ENCODE measurements around the gene CLCN3. TPM values are rescaled to one million over a fixed set of nuclear protein-coding genes. Genes with fewer than 3 reads are reported as not detected.
A peak's percentile ranks its signal among the peaks of the same experiment; 100 is the strongest.

Gene CLCN3
- total RNA-seq, 6 experiments from 2014 or later = 32.9 to 39.5 (median 35.0) TPM

DNA sequence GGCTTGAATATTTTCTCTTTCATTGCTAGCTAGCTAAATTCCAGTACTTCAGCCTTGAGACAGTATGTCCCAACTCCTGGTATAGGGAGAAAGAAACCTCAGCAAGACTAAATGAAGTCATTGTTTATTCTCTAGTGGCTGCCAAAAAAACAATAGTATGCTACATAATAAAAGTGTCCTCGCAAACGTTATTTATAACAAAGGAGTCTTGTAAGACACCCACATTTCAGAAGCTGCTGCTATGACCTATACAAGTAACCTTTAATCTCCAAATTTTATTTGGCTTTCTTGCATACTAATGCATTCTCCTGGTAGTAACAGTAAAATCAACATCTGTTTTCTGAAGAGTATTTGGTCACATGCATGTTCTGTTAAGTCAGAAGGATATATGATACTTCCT lies 36.8 kb upstream of the CLCN3 start:
- Mint-ChIP-seq H3K4me1 (ENCODE audit: low read depth) (peaks cover 22% of the 10 kb centered on the region), H3K27ac (no peak overlapping the region), H3K27me3 (ENCODE audit: insufficient read depth) (no peaks in the 10 kb centered on the region), H3K36me3 (ENCODE audit: low read depth) (no peaks in the 10 kb centered on the region; the same call in 1 of the 2 replicates), H3K9me3 (no peaks in the 10 kb centered on the region), H3K4me3 (no peak overlapping the region)
- peak; percentile 22 for DNase-seq
- TF ChIP-seq, protein P1, sequence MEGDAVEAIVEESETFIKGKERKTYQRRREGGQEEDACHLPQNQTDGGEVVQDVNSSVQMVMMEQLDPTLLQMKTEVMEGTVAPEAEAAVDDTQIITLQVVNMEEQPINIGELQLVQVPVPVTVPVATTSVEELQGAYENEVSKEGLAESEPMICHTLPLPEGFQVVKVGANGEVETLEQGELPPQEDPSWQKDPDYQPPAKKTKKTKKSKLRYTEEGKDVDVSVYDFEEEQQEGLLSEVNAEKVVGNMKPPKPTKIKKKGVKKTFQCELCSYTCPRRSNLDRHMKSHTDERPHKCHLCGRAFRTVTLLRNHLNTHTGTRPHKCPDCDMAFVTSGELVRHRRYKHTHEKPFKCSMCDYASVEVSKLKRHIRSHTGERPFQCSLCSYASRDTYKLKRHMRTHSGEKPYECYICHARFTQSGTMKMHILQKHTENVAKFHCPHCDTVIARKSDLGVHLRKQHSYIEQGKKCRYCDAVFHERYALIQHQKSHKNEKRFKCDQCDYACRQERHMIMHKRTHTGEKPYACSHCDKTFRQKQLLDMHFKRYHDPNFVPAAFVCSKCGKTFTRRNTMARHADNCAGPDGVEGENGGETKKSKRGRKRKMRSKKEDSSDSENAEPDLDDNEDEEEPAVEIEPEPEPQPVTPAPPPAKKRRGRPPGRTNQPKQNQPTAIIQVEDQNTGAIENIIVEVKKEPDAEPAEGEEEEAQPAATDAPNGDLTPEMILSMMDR (IDR thresholded peaks at IDR 0.05) = no peak

DNA sequence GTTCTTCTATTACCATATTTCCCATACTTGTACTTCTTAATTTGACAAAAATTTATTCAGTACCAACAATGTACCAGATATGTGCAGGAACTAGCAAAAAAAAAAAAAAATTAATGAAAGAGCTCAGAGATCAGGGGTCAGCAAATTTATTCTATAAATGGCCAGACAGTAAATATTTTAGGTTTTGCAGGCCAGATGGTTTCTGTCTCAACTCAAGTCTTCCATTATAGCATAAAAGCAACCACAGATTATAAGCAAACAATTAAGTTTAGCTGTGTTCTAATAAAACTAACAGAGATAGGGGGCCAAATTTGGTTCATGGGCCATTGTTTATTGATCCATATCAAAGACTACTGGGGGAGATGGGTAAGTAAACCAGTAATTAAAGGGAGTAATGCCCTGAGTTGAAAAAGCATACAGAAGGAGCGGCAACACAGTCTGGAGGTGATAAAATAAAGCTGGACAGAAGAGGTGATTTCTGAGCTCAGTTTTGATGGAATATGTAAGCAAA lies 27.3 kb upstream of the CLCN3 start:
- no peak for DNase-seq
- Mint-ChIP-seq H3K27ac (no peak overlapping the region), H3K27me3 (ENCODE audit: insufficient read depth) (no peaks in the 10 kb centered on the region), H3K4me3 (no peak overlapping the region), H3K9me3 (no peaks in the 10 kb centered on the region), H3K36me3 (ENCODE audit: low read depth) (no peaks in the 10 kb centered on the region), H3K4me1 (ENCODE audit: low read depth) (no peaks in the 10 kb centered on the region)
- TF ChIP-seq, protein P1 (IDR thresholded peaks at IDR 0.05) = no peak

DNA sequence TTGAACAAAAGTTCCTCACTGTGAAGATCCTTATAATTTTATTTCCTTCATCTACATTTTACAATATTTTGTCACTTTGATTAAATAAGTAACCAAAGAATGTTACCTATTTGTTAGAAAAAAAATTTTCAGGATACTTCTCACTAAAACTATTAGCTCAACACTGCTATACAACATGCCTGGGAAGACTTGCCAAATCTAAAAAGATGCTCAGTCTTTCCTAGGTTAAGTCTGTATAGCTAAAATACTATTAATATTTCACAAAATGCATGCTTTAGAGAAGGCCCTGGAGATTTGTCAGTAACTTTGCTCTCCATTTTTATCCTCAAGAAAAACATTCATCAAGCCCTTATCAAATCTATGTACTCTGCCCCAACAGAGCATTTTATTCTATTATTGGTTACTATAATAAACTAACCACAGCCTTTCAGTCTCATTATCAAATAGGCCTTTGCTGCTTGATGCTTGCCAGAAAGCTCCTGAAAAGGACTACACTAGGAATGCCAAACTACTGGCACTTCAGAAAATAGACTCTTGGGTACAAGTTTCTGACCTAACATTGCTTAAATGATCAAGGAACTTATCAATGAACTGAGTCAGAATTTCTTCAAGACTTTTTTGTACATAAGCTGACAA lies 25.7 kb upstream of the CLCN3 start:
- Mint-ChIP-seq H3K27ac (no peak overlapping the region), H3K36me3 (ENCODE audit: low read depth) (no peaks in the 10 kb centered on the region), H3K9me3 (no peaks in the 10 kb centered on the region), H3K4me3 (no peak overlapping the region), H3K27me3 (ENCODE audit: insufficient read depth) (no peaks in the 10 kb centered on the region), H3K4me1 (ENCODE audit: low read depth) (no peaks in the 10 kb centered on the region)
- no peak for DNase-seq
- TF ChIP-seq, protein P1 (IDR thresholded peaks at IDR 0.05) = no peak

DNA sequence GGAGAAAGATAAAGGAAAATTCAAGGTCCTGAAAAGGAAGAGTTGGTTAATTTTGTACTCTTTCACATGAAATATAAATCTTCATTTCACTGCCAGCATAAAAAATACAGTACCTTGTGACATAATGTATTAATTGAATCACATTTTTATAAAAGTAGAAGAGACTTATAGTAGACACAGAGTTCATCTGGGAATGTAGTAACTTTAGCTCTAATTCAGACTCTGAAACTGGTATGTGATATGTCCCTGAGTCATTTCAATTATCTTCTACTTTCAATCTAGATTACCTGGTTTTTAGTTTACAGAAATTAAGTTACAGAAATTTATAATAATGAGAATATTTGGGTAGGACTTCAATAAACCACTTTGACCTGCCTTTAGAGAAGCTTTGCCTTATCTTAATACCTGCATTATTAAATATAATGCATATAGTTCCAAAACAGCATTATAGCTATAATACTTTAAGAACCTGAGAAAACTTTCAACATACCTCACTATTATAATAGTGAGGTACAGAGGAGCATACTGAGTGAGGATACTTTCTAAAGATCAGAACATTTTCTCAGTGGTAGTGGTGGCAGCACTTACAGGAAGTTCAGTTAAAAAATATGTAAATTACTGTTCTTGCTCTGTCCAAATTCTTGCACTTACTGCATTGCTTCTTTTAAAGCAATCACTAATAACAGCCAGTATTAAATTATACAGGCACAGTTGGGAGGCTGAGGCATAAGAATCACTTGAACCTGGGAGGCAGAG lies 19.2 kb upstream of the CLCN3 start:
- Mint-ChIP-seq H3K36me3 (ENCODE audit: low read depth) (no peaks in the 10 kb centered on the region; the same call in none of the 2 replicates), H3K27ac (no peak overlapping the region), H3K4me3 (no peak overlapping the region), H3K27me3 (ENCODE audit: insufficient read depth) (no peaks in the 10 kb centered on the region), H3K9me3 (no peaks in the 10 kb centered on the region), H3K4me1 (ENCODE audit: low read depth) (peaks cover 23% of the 10 kb centered on the region)
- TF ChIP-seq, protein P1 (IDR thresholded peaks at IDR 0.05) = no peak
- DNase-seq = no peak

DNA sequence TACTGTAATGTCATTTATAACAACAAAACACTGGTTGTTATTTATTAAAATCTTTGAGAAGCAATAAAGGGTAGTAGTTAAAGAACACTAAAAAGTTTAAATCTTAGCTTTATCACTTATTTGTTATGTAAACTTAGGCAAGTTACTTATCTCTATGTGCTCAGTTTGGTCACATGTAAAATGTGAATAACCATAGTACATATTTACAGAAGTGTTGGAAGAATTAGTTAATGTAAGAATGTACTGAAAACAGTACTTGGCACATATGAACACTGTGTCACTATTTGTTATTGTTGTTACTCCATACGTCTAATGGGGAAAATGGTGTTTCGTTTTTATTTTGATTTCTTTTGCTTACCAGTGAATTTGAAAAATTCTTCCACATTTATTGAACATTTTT lies 17.1 kb upstream of the CLCN3 start:
- no peaks in the 10 kb centered on the region for H3K27me3 Mint-ChIP-seq (ENCODE audit: insufficient read depth)
- TF ChIP-seq, protein P1 (IDR thresholded peaks at IDR 0.05) = no peak
- no peaks in the 10 kb centered on the region; the same call in none of the 2 replicates for H3K36me3 Mint-ChIP-seq (ENCODE audit: low read depth)
- no peak overlapping the region for H3K4me3 Mint-ChIP-seq
- DNase-seq = no peak
- peaks cover 27% of the 10 kb centered on the region for H3K4me1 Mint-ChIP-seq (ENCODE audit: low read depth)
- H3K27ac Mint-ChIP-seq = no peak overlapping the region
- H3K9me3 Mint-ChIP-seq = no peaks in the 10 kb centered on the region
